Measurements from ENCODE around the gene EXOC4. TPM values are rescaled to one million over a fixed set of nuclear protein-coding genes. Genes with fewer than 3 reads are reported as not detected.
A peak's percentile ranks its signal among the peaks of the same experiment; 100 is the strongest.

The EXOC4 gene
- total RNA-seq, 4 donors from 2014 or later, result 30.7 to 62.4 (median 40.4) TPM

GRCh38 chr7:133265821-133266220 lies 12.9 kb downstream of the EXOC4 start:
- no peak for TF ChIP-seq POLR2A (IDR thresholded peaks at IDR 0.05)
- TF ChIP-seq, protein P1, sequence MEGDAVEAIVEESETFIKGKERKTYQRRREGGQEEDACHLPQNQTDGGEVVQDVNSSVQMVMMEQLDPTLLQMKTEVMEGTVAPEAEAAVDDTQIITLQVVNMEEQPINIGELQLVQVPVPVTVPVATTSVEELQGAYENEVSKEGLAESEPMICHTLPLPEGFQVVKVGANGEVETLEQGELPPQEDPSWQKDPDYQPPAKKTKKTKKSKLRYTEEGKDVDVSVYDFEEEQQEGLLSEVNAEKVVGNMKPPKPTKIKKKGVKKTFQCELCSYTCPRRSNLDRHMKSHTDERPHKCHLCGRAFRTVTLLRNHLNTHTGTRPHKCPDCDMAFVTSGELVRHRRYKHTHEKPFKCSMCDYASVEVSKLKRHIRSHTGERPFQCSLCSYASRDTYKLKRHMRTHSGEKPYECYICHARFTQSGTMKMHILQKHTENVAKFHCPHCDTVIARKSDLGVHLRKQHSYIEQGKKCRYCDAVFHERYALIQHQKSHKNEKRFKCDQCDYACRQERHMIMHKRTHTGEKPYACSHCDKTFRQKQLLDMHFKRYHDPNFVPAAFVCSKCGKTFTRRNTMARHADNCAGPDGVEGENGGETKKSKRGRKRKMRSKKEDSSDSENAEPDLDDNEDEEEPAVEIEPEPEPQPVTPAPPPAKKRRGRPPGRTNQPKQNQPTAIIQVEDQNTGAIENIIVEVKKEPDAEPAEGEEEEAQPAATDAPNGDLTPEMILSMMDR (IDR thresholded peaks at IDR 0.05), result no peak
- no peaks in the 10 kb centered on the region for H3K36me3 ChIP-seq
- DNase-seq, result no peak
- no peaks in the 10 kb centered on the region for H3K27me3 ChIP-seq
- intact Hi-C loops (cut with DNase I), result no loop called here
- H3K27ac ChIP-seq, result no peak overlapping the region
- H3K4me3 ChIP-seq, result no peak overlapping the region
- no peaks in the 10 kb centered on the region for H3K9me3 ChIP-seq
- H3K4me1 ChIP-seq, result peaks cover 0 to 21% (median 9%) of the 10 kb centered on the region in 3 donors

DNA sequence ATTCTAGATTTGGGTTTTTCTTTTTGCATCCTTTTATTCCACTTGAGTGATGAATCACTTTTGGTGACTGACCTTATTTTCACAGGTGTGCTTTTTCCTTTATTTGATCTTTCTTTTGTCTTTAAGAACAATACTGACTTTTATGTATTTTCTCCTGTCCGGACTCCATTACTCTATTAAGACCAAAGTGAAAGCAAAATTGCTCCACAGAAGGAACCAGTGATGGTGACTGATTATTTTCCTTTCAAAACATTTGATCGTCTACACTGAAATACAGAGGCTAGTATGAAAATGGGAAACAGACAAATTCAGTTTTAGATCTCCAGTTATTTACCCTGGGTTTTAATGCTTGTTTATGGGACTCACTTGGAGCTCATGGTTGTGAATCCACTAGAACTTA lies 15.5 kb downstream of the EXOC4 start:
- Histone ChIP-seq H3K4me1 (peaks cover 0 to 21% (median 9%) of the 10 kb centered on the region in 3 donors), H3K9me3 (no peaks in the 10 kb centered on the region), H3K4me3 (peak overlapping the region in 1 of 4 donors; percentile 13), H3K36me3 (no peaks in the 10 kb centered on the region), H3K27me3 (no peaks in the 10 kb centered on the region), H3K27ac (no peak overlapping the region)
- TF ChIP-seq, protein P1 (IDR thresholded peaks at IDR 0.05), result no peak
- TF ChIP-seq POLR2A (IDR thresholded peaks at IDR 0.05), result no peak
- no peak for DNase-seq
- 14 to 32% methylated on average over 2 of the region's 2 CpGs for WGBS, 2 donors
- intact Hi-C loops (cut with DNase I), result no loop called here

DNA sequence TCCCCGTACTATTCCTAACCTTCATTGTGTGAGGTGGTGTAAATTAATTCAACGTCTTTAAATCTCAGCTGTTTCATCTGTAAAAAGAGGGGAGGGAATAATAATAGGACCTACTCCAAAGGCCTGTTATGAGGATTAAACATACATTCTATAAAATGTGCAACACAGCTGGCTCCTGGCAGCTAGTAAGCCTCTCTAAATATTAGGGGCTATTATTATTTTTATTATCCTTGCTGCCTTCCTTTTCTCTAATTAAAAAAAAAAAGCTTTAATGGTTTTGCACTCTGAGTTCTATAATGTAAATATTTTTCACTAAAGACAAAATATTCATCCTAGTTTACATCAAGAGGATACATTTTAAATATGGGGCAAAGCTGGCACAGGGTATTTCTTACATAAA lies 19.5 kb downstream of the EXOC4 start:
- Histone ChIP-seq H3K36me3 (peaks cover 0 to 26% (median 5%) of the 10 kb centered on the region in 3 donors), H3K4me1 (peaks cover 0 to 27% (median 7%) of the 10 kb centered on the region in 3 donors), H3K27ac (no peak overlapping the region), H3K4me3 (no peak overlapping the region), H3K27me3 (no peaks in the 10 kb centered on the region), H3K9me3 (no peaks in the 10 kb centered on the region)
- no peak for DNase-seq
- intact Hi-C loops (cut with DNase I), result no loop called here
- TF ChIP-seq, protein P1 (IDR thresholded peaks at IDR 0.05), result no peak
- no peak for TF ChIP-seq POLR2A (IDR thresholded peaks at IDR 0.05)
- WGBS, 2 donors, result 68 to 72% methylated on average over 2 of the region's 2 CpGs

GRCh38 chr7:133273227-133273626 lies 20.3 kb downstream of the EXOC4 start:
- H3K27ac ChIP-seq, result no peak overlapping the region
- peaks cover 5 to 35% (median 5%) of the 10 kb centered on the region in 3 donors for H3K36me3 ChIP-seq
- TF ChIP-seq, protein P1 (IDR thresholded peaks at IDR 0.05), result no peak
- no peak for TF ChIP-seq POLR2A (IDR thresholded peaks at IDR 0.05)
- intact Hi-C loops (cut with DNase I), result no loop called here
- H3K4me3 ChIP-seq, result no peak overlapping the region
- H3K4me1 ChIP-seq, result peaks cover 0 to 18% (median 4%) of the 10 kb centered on the region in 3 donors
- 84 to 86% methylated on average over 3 of the region's 3 CpGs for WGBS, 2 donors
- no peaks in the 10 kb centered on the region for H3K27me3 ChIP-seq
- H3K9me3 ChIP-seq, result no peaks in the 10 kb centered on the region
- no peak for DNase-seq

GRCh38 chr7:133274265-133274664 lies 21.4 kb downstream of the EXOC4 start:
- Histone ChIP-seq H3K4me1 (peaks cover 0 to 9% (median 0%) of the 10 kb centered on the region in 3 donors), H3K27ac (no peak overlapping the region), H3K4me3 (no peak overlapping the region), H3K36me3 (peaks cover 5 to 43% (median 6%) of the 10 kb centered on the region in 3 donors), H3K9me3 (no peaks in the 10 kb centered on the region), H3K27me3 (no peaks in the 10 kb centered on the region)
- DNase-seq, result no peak
- WGBS, 2 donors, result 92 to 100% methylated on average over 1 of the region's 1 CpG
- intact Hi-C loops (cut with DNase I), result no loop called here
- TF ChIP-seq, protein P1 (IDR thresholded peaks at IDR 0.05), result no peak
- no peak for TF ChIP-seq POLR2A (IDR thresholded peaks at IDR 0.05)
